GM23338 (cell line): Measurements from ENCODE around the gene GRID2IP.

Experiments
- CREB1 ChIP-seq: fragments of 250-450 bp; sonication (Bioruptor Pico); IDR thresholded peaks from 2 replicates; pipeline ENCODE4 v1.5.0; 2020; ENCODE audit warnings: low read depth, mild to moderate bottlenecking, moderate library complexity
- ETS1 ChIP-seq: IDR thresholded peaks from 2 replicates; pipeline ENCODE4 v1.6.1; 2016; ENCODE audit warnings: antibody characterized with exemption
- EZH2 ChIP-seq: fragments of 200-600 bp; sonication (generic); IDR thresholded peaks from one replicate; pipeline ENCODE4 v1.8.0; 2017; ENCODE audit warnings: antibody characterized with exemption, mild to moderate bottlenecking, low read depth; ENCODE audit not compliant: unreplicated experiment
- EZH2phosphoT487 ChIP-seq: fragments of 200-600 bp; sonication (generic); IDR thresholded peaks from one replicate; pipeline ENCODE4 v1.8.1; 2018; ENCODE audit warnings: antibody characterized with exemption; ENCODE audit not compliant: unreplicated experiment
- JUNB ChIP-seq: IDR thresholded peaks from one replicate; pipeline ENCODE4 v1.6.1; 2016; ENCODE audit warnings: antibody characterized with exemption; ENCODE audit not compliant: unreplicated experiment
- NANOG ChIP-seq: IDR thresholded peaks from 2 replicates; pipeline ENCODE4 v1.6.1; 2016; ENCODE audit warnings: antibody characterized with exemption, borderline replicate concordance
- POLR2AphosphoS5 ChIP-seq: IDR thresholded peaks from 2 replicates; pipeline ENCODE4 v1.6.1; 2016; ENCODE audit warnings: antibody characterized with exemption, low read depth
- STAT1 ChIP-seq: IDR thresholded peaks from one replicate; pipeline ENCODE4 v1.6.1; 2016; ENCODE audit warnings: antibody characterized with exemption; ENCODE audit not compliant: unreplicated experiment
- ZNF114 ChIP-seq: fragments of 250-450 bp; sonication (Bioruptor Pico); IDR thresholded peaks from 2 replicates; pipeline ENCODE4 v1.5.0; 2020; ENCODE audit warnings: mild to moderate bottlenecking, moderate library complexity
- ZNF331 ChIP-seq: fragments of 250-450 bp; sonication (Bioruptor Pico); IDR thresholded peaks from 2 replicates; pipeline ENCODE4 v1.5.0; 2020; ENCODE audit warnings: low read depth, mild to moderate bottlenecking, moderate library complexity
- TF ChIP-seq, protein P1 (sequence below), 2 experiments: fragments of 200-600 bp in 1 of 2; sonication (generic) in 1 of 2; conservative IDR thresholded peaks; 2 replicates each; pipeline versions ENCODE4 v1.5.1 to v1.6.1; 2016 to 2017; ENCODE audit warnings: antibody characterized with exemption in 2 of 2, low read depth in 2 of 2, mild to moderate bottlenecking in 2 of 2, moderate library complexity in 1 of 2
- TF ChIP-seq, protein P2 (sequence below): IDR thresholded peaks from one replicate; pipeline ENCODE4 v1.6.1; 2018; ENCODE audit warnings: antibody characterized with exemption; ENCODE audit not compliant: unreplicated experiment

DNA sequence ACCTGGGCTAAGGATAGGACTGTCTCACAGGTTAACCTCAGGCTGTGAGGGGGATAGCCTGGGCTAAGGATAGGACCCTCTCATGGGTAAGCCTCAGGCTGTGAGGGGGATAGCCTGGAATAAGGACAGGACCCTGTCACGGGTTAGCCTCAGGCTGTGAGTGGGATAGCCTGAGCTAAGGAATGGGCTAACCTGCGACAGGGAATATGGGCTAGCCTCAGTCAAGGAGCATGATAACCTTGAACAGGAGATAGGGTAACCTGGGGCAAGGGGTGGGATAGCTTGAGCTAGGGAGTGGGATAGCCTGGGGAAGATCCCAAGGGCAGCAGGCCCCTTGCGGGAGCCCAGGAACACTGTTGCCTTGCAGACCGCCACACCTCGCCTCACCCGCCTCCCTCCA, 42.7 kb downstream of the GRID2IP start:
- TF ChIP-seq, protein P1, sequence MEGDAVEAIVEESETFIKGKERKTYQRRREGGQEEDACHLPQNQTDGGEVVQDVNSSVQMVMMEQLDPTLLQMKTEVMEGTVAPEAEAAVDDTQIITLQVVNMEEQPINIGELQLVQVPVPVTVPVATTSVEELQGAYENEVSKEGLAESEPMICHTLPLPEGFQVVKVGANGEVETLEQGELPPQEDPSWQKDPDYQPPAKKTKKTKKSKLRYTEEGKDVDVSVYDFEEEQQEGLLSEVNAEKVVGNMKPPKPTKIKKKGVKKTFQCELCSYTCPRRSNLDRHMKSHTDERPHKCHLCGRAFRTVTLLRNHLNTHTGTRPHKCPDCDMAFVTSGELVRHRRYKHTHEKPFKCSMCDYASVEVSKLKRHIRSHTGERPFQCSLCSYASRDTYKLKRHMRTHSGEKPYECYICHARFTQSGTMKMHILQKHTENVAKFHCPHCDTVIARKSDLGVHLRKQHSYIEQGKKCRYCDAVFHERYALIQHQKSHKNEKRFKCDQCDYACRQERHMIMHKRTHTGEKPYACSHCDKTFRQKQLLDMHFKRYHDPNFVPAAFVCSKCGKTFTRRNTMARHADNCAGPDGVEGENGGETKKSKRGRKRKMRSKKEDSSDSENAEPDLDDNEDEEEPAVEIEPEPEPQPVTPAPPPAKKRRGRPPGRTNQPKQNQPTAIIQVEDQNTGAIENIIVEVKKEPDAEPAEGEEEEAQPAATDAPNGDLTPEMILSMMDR (conservative IDR thresholded peaks at IDR 0.05; ENCODE audit: low read depth in 2 of 2), result no peak
- TF ChIP-seq EZH2 (no peak), ZNF331 (CRISPR knock-in tag) (no peak), POLR2AphosphoS5 (no peak), EZH2phosphoT487 (no peak), CREB1 (no peak), ETS1 (no peak), JUNB (no peak), ZNF114 (CRISPR knock-in tag) (no peak), NANOG (no peak), STAT1 (no peak)
- TF ChIP-seq, protein P2, sequence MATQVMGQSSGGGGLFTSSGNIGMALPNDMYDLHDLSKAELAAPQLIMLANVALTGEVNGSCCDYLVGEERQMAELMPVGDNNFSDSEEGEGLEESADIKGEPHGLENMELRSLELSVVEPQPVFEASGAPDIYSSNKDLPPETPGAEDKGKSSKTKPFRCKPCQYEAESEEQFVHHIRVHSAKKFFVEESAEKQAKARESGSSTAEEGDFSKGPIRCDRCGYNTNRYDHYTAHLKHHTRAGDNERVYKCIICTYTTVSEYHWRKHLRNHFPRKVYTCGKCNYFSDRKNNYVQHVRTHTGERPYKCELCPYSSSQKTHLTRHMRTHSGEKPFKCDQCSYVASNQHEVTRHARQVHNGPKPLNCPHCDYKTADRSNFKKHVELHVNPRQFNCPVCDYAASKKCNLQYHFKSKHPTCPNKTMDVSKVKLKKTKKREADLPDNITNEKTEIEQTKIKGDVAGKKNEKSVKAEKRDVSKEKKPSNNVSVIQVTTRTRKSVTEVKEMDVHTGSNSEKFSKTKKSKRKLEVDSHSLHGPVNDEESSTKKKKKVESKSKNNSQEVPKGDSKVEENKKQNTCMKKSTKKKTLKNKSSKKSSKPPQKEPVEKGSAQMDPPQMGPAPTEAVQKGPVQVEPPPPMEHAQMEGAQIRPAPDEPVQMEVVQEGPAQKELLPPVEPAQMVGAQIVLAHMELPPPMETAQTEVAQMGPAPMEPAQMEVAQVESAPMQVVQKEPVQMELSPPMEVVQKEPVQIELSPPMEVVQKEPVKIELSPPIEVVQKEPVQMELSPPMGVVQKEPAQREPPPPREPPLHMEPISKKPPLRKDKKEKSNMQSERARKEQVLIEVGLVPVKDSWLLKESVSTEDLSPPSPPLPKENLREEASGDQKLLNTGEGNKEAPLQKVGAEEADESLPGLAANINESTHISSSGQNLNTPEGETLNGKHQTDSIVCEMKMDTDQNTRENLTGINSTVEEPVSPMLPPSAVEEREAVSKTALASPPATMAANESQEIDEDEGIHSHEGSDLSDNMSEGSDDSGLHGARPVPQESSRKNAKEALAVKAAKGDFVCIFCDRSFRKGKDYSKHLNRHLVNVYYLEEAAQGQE, result no peak
